ENCODE data around the gene NQO2. TPM values are rescaled to one million over a fixed set of nuclear protein-coding genes. Genes with fewer than 3 reads are reported as not detected.

Gene NQO2
- total RNA-seq, 1 donor from 2014 or later = 11.8 TPM

GRCh38 chr6:3068329-3069214, 68.9 kb downstream of the NQO2 start, which contains the start of gene RIPK1:
Gene RIPK1, plus strand, starts transcription at chr6:3068494. Its CDS starts 8,330 bp downstream, at chr6:3076824.
- intact Hi-C loops (cut with DNase I) = no loop called here
- no peaks in the 10 kb centered on the region for H3K27me3 ChIP-seq
- H3K36me3 ChIP-seq = no peaks in the 10 kb centered on the region
- no peak for DNase-seq (ENCODE audit: extremely low spot score in 2 of 2)
- peaks cover 58% of the 10 kb centered on the region for H3K4me1 ChIP-seq
- no peaks in the 10 kb centered on the region for H3K9me3 ChIP-seq
- H3K4me3 ChIP-seq = peak within 1 kb of the TSS; percentile 88 to 100
- peak within 1 kb of the TSS; percentile 100 for H3K27ac ChIP-seq
- peak in 1 of 2 donors; percentile 69 for TF ChIP-seq POLR2A (IDR thresholded peaks at IDR 0.05)
- TF ChIP-seq, protein P1, sequence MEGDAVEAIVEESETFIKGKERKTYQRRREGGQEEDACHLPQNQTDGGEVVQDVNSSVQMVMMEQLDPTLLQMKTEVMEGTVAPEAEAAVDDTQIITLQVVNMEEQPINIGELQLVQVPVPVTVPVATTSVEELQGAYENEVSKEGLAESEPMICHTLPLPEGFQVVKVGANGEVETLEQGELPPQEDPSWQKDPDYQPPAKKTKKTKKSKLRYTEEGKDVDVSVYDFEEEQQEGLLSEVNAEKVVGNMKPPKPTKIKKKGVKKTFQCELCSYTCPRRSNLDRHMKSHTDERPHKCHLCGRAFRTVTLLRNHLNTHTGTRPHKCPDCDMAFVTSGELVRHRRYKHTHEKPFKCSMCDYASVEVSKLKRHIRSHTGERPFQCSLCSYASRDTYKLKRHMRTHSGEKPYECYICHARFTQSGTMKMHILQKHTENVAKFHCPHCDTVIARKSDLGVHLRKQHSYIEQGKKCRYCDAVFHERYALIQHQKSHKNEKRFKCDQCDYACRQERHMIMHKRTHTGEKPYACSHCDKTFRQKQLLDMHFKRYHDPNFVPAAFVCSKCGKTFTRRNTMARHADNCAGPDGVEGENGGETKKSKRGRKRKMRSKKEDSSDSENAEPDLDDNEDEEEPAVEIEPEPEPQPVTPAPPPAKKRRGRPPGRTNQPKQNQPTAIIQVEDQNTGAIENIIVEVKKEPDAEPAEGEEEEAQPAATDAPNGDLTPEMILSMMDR (IDR thresholded peaks at IDR 0.05) = peak in 2 of 3 experiments; percentile 11 to 79
- TF ChIP-seq POLR2AphosphoS5 (IDR thresholded peaks at IDR 0.05; ENCODE audit: insufficient read depth in 1 of 2, low read depth in 1 of 2) = peak; percentile 13 to 85

Small RNA genes within 50 kb of the gene (small RNA-seq; reads per million reads assigned to genes)
- not detected for gene AL133351.4

Other genes with a start within 250 kb of the NQO2 start
- 0.74 TPM for gene MYLK4, start 249.0 kb upstream of the NQO2 start, total RNA-seq
- gene WRNIP1, start 234.5 kb upstream of the NQO2 start, total RNA-seq = 50.1 TPM
- 38.1 TPM for gene SERPINB1, start 158.0 kb upstream of the NQO2 start, total RNA-seq
- gene SERPINB9, start 96.6 kb upstream of the NQO2 start, total RNA-seq = 6.9 TPM
- 93.8 TPM for gene SERPINB6, start 28.3 kb upstream of the NQO2 start, total RNA-seq
- gene RIPK1, start 68.6 kb downstream of the NQO2 start, total RNA-seq = 27.0 TPM
- 10.3 TPM for gene BPHL, start 118.8 kb downstream of the NQO2 start, total RNA-seq
- gene TUBB2A, start 157.7 kb downstream of the NQO2 start, total RNA-seq = 72.7 TPM
- 6.9 TPM for gene TUBB2B, start 227.8 kb downstream of the NQO2 start, total RNA-seq